SK-N-SH (cell line): Measurements from ENCODE around the gene KCND3. TPM values are rescaled to one million over a fixed set of nuclear protein-coding genes. Genes with fewer than 3 reads are reported as not detected.

ENCODE experiments used
- CTCF ChIA-PET: fragments of 300-600, 350-600 bp; formaldehyde crosslinking; extraction: SDS; loops from one replicate; lab custom pipeline; 2021; lab: Yijun Ruan, JAX
- POLR2A ChIA-PET: fragments of 350-600 bp; sonication (Branson Sonifier 250); formaldehyde crosslinking; extraction: SDS; loops from one replicate; lab custom pipeline; 2020; ENCODE audit warnings: antibody characterized with exemption, inconsistent platforms; lab: Yijun Ruan, JAX
- DNase-seq: peaks from one replicate; pipeline ENCODE4 v3.0.0; 2012
- H2AFZ ChIP-seq: fragments of 200-600 bp; sonication (generic); 2 replicates; pipeline ENCODE4 v1.8.1; 2016; ENCODE audit warnings: antibody characterized with exemption, mild to moderate bottlenecking, low read depth
- H3F3A ChIP-seq: fragments of 200-600 bp; sonication (generic); replicated peaks from 2 replicates; pipeline ENCODE3; 2016; ENCODE audit warnings: antibody characterized with exemption, mild to moderate bottlenecking; ENCODE audit not compliant: insufficient read depth
- H3K27ac ChIP-seq, 2 experiments: fragments of 200-500 bp in 1 of 2; fragments of 200-600 bp in 1 of 2; sonication (Bioruptor generic) in 1 of 2; sonication (generic), shearing (Covaris generic) in 1 of 2; 2 replicates each; pipeline versions ENCODE4 v1.5.1 to v1.6.1; 2014 to 2016; ENCODE audit warnings: low read depth in 2 of 2, inconsistent platforms in 1 of 2, low read length in 1 of 2, mild to moderate bottlenecking in 1 of 2, mixed read lengths in 1 of 2
- H3K27me3 ChIP-seq: fragments of 200-600 bp; sonication (generic), shearing (Covaris generic); 2 replicates; pipeline ENCODE4 v1.6.1; 2016; ENCODE audit warnings: mixed run types; ENCODE audit not compliant: insufficient read depth
- H3K36me3 ChIP-seq, 2 experiments: fragments of 200-500 bp in 1 of 2; fragments of 200-600 bp in 1 of 2; sonication (Bioruptor generic) in 1 of 2; sonication (generic) in 1 of 2; replicated peaks in 1 of 2; 2 replicates each; pipeline versions ENCODE3 to v1.5.1; 2014 to 2016; ENCODE audit warnings: low read length in 1 of 2, mild to moderate bottlenecking in 1 of 2; ENCODE audit not compliant: insufficient read depth in 2 of 2, control insufficient read depth in 1 of 2
- H3K4me1 ChIP-seq, 2 experiments: fragments of 200-500 bp in 1 of 2; fragments of 200-600 bp in 1 of 2; sonication (Bioruptor generic) in 1 of 2; sonication (generic), shearing (Covaris generic) in 1 of 2; 2 replicates each; pipeline versions ENCODE4 v1.5.1 to v1.6.1; 2014 to 2016; ENCODE audit warnings: low read depth in 1 of 2, low read length in 1 of 2, mixed run types in 1 of 2; ENCODE audit not compliant: insufficient read depth in 2 of 2, control insufficient read depth in 1 of 2
- H3K4me2 ChIP-seq: fragments of 200-600 bp; sonication (generic), shearing (Covaris generic); 2 replicates; pipeline ENCODE4 v1.6.1; 2017; ENCODE audit warnings: mixed run types
- H3K4me3 ChIP-seq, 2 experiments: fragments of 200-500 bp in 1 of 2; fragments of 200-600 bp in 1 of 2; sonication (Bioruptor generic) in 1 of 2; sonication (generic), shearing (Covaris generic) in 1 of 2; 2 replicates each; pipeline versions ENCODE4 v1.5.1 to v1.8.1; 2014 to 2016; ENCODE audit warnings: low read depth in 2 of 2, inconsistent platforms in 1 of 2, low read length in 1 of 2, mild to moderate bottlenecking in 1 of 2, mixed read lengths in 1 of 2, moderate library complexity in 1 of 2
- H3K79me2 ChIP-seq: fragments of 200-600 bp; sonication (generic); 2 replicates; pipeline ENCODE4 v1.8.1; 2017; ENCODE audit warnings: mild to moderate bottlenecking; ENCODE audit not compliant: insufficient read depth
- H3K9ac ChIP-seq: fragments of 200-600 bp; sonication (generic); 2 replicates; pipeline ENCODE4 v1.6.1; 2017; ENCODE audit warnings: mixed run types
- H3K9me2 ChIP-seq: fragments of 200-600 bp; sonication (generic); 2 replicates; pipeline ENCODE4 v1.6.1; 2017; ENCODE audit warnings: mixed run types
- H3K9me3 ChIP-seq: fragments of 200-600 bp; sonication (generic); 2 replicates; pipeline ENCODE4 v1.6.1; 2017; ENCODE audit warnings: mixed run types, mild to moderate bottlenecking, moderate library complexity
- H4K20me1 ChIP-seq: fragments of 200-600 bp; sonication (generic); 2 replicates; pipeline ENCODE4 v1.6.1; 2017; ENCODE audit warnings: mild to moderate bottlenecking, mixed run types; ENCODE audit not compliant: insufficient read depth
- CHD2 ChIP-seq: fragments of 150-350 bp; IDR thresholded peaks from 2 replicates; pipeline ENCODE4 v1.6.1; 2018; ENCODE audit warnings: low read length; ENCODE audit not compliant: partially characterized antibody
- FOXM1 ChIP-seq: IDR thresholded peaks from 2 replicates; pipeline ENCODE4 v1.4.0; 2012; ENCODE audit warnings: low read depth, mild to moderate bottlenecking
- GATA2 ChIP-seq: sonication (generic); formaldehyde crosslinking; IDR thresholded peaks from 2 replicates; pipeline ENCODE4 v1.5.0; 2020; ENCODE audit warnings: mild to moderate bottlenecking, missing genetic modification reagents
- JUND ChIP-seq: IDR thresholded peaks from 2 replicates; pipeline ENCODE4 v1.4.0; 2012
- MEF2A ChIP-seq: IDR thresholded peaks from 2 replicates; pipeline ENCODE4 v1.4.0; 2012; ENCODE audit warnings: low read depth, borderline replicate concordance
- NFIC ChIP-seq: IDR thresholded peaks from 2 replicates; pipeline ENCODE4 v1.4.0; 2012; ENCODE audit warnings: borderline replicate concordance
- POLR2AphosphoS5 ChIP-seq: IDR thresholded peaks from 2 replicates; pipeline ENCODE4 v1.6.1; 2012; ENCODE audit warnings: low read depth, low read length
- RXRA ChIP-seq: IDR thresholded peaks from 2 replicates; pipeline ENCODE4 v1.4.0; 2012; ENCODE audit warnings: low read depth, mild to moderate bottlenecking, borderline replicate concordance
- SMC3 ChIP-seq: IDR thresholded peaks from 2 replicates; pipeline ENCODE4 v1.6.1; 2012; ENCODE audit warnings: low read depth, low read length, improper control_type of control experiment
- TAF1 ChIP-seq: IDR thresholded peaks from 2 replicates; pipeline ENCODE4 v1.6.1; 2012; ENCODE audit warnings: low read depth, mild to moderate bottlenecking, low read length, moderate library complexity, borderline replicate concordance
- TCF12 ChIP-seq: IDR thresholded peaks from 2 replicates; pipeline ENCODE4 v1.4.0; 2012
- WGBS: methylation state at CpG from one replicate; pipeline ENCODE4 v1.1.6; 2017; ENCODE audit warnings: low lambda C conversion rate; 5-methylcytosine and 5-hydroxymethylcytosine counted together
- polyA plus RNA-seq, 3 experiments: library from polyadenylated mRNA; depleted of rRNA; stranded (reverse); fragments of >200 nt; gene quantifications; 2 replicates each; pipeline ENCODE4 v1.2.3, GENCODE V29; 2012
- TF ChIP-seq, protein P1 (sequence below): fragments of 150-350 bp; IDR thresholded peaks from 2 replicates; pipeline ENCODE4 v1.6.1; 2017; ENCODE audit warnings: antibody characterized with exemption, low read length, low read depth, borderline replicate concordance
- TF ChIP-seq, protein P2 (sequence below): IDR thresholded peaks from 2 replicates; pipeline ENCODE4 v1.4.0; 2012; ENCODE audit warnings: low read depth, borderline replicate concordance

The KCND3 gene
- polyA plus RNA-seq, 1 of the 3 experiments (the other 2 are of a cell fraction), result not detected

DNA sequence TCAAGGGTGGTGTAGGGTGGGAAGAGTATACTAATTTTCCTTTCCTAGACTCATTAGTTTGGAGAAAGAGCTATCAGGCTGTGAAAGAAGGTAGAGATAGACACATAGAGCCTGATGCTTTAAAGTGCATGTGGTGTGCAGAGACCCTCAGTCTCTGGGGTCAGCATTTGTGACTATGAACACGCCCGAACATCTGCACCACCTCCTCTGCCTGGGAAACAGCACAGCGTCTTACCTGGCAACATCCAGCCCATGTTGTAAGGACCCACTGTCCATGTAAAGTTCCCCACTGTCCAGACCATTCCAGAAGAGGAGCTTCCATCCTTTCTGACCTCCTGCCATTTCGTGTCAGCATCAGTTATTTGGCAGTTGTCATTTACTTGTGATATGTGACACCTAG lies 83.4 kb downstream of the KCND3 start:
- H3K9ac ChIP-seq, result no peak overlapping the region
- no peaks in the 10 kb centered on the region for H3K79me2 ChIP-seq
- TF ChIP-seq TCF12, result no peak
- no peak for TF ChIP-seq NFIC
- no peak for TF ChIP-seq FOXM1
- TF ChIP-seq, protein P1, sequence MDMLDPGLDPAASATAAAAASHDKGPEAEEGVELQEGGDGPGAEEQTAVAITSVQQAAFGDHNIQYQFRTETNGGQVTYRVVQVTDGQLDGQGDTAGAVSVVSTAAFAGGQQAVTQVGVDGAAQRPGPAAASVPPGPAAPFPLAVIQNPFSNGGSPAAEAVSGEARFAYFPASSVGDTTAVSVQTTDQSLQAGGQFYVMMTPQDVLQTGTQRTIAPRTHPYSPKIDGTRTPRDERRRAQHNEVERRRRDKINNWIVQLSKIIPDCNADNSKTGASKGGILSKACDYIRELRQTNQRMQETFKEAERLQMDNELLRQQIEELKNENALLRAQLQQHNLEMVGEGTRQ, result no peak
- TF ChIP-seq MEF2A, result no peak
- TF ChIP-seq SMC3, result no peak
- TF ChIP-seq CHD2, result no peak
- no peak for TF ChIP-seq TAF1
- TF ChIP-seq JUND, result no peak
- no peak for TF ChIP-seq POLR2AphosphoS5
- TF ChIP-seq RXRA, result no peak
- no peak for DNase-seq
- no peaks in the 10 kb centered on the region for H3F3A ChIP-seq
- ChIA-PET CTCF (interaction anchor here (1.2 kb wide), 1 partner anchor 16 kb away, joined by 3 read pairs; no protein-coding TSS in a partner anchor), POLR2A (no interaction called here)
- H3K4me1 ChIP-seq, result peaks cover 0 to 6% of the 10 kb centered on the region in 2 experiments; a peak in 1 of 4 replicates
- H2AFZ ChIP-seq, result no peak overlapping the region
- no peaks in the 10 kb centered on the region for H3K9me2 ChIP-seq
- H3K36me3 ChIP-seq, result no peaks in the 10 kb centered on the region
- H3K9me3 ChIP-seq, result no peaks in the 10 kb centered on the region
- no peak overlapping the region for H3K4me3 ChIP-seq
- no peak overlapping the region for H3K4me2 ChIP-seq
- H3K27me3 ChIP-seq, result peaks cover 3% of the 10 kb centered on the region
- no peak overlapping the region for H3K27ac ChIP-seq
- H4K20me1 ChIP-seq, result no peaks in the 10 kb centered on the region
- WGBS, result 32% methylated on average over 4 of the region's 4 CpGs

DNA sequence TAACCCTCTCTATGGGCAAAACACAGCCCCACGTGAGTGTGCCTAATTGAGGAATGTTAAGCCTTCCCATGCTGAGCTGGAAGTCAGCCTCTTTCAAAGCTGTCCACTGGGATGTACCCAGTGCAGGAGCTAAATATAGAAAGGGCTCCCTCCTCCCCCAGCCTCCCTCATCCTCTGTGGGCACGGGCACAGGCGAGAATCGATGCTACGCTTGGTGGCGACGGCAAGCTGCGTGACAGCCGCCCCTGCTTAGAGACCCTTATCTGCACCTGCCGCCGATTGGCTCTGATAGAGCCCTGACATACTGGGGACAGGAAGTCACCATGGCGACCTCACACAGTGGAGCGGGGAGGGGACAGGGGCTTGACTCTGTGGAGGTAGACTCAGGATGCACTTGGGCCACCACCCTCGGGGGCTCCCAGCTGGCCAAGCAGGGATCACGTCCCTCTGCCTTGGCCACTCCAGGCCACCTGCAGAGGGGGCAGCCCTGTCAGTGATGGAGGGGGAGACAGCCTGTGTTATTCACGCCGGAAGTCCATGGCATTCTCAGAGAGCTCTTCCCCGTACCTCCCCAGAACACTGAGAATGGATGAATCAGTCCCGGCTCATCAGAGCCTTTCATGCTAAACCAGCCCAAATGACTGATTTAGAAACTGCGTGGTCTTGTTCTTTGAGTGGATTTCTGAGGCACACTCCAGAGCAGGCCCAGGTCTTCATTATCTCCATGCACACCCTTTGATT lies 84.8 kb downstream of the KCND3 start:
- TF ChIP-seq GATA2 (CRISPR knock-in tag), result peak; percentile 42
- TF ChIP-seq, protein P2, sequence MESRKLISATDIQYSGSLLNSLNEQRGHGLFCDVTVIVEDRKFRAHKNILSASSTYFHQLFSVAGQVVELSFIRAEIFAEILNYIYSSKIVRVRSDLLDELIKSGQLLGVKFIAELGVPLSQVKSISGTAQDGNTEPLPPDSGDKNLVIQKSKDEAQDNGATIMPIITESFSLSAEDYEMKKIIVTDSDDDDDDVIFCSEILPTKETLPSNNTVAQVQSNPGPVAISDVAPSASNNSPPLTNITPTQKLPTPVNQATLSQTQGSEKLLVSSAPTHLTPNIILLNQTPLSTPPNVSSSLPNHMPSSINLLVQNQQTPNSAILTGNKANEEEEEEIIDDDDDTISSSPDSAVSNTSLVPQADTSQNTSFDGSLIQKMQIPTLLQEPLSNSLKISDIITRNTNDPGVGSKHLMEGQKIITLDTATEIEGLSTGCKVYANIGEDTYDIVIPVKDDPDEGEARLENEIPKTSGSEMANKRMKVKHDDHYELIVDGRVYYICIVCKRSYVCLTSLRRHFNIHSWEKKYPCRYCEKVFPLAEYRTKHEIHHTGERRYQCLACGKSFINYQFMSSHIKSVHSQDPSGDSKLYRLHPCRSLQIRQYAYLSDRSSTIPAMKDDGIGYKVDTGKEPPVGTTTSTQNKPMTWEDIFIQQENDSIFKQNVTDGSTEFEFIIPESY, result no peak
- Histone ChIP-seq H3K4me3 (no peak overlapping the region), H3K4me1 (peaks cover 0 to 6% of the 10 kb centered on the region in 2 experiments; a peak in 1 of 4 replicates), H3K79me2 (no peaks in the 10 kb centered on the region), H3K4me2 (no peak overlapping the region), H3K9me3 (no peaks in the 10 kb centered on the region), H3K27me3 (no peaks in the 10 kb centered on the region; the same call in 1 of the 2 replicates), H3F3A (no peaks in the 10 kb centered on the region), H3K27ac (no peak overlapping the region), H4K20me1 (no peaks in the 10 kb centered on the region), H3K9me2 (no peaks in the 10 kb centered on the region), H2AFZ (no peak overlapping the region), H3K9ac (no peak overlapping the region), H3K36me3 (no peaks in the 10 kb centered on the region)
- POLR2A ChIA-PET, result no interaction called here
- CTCF ChIA-PET, result no interaction called here
- peak; percentile 43 for DNase-seq
- WGBS, result 25% methylated on average over 11 of the region's 20 CpGs
